ENCODE results near the gene GSAP.

GSAP gene

DNA sequence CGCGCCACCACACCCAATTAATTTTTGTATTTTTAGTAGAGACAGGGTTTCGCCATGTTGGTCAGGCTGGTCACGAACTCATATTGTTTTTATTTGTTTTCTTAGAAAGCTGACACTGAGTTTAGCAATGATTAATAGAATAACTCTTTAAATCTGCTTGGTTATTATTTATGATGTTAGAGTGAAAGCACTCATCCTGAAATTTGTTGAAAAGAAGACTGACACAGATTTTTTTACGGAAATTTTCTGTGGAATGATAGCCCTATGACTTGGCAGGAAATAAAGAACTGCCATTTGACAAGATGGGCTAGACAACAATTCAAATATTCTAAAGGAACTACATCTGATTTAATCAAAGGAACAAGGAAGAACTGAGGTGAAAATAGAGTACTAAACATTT is 4.3 kb upstream of the GSAP start:
- no peak for DNase-seq (ENCODE audit: low read depth)
- no peak overlapping the region for H3K4me3 ChIP-seq (replicated peaks; ENCODE audit: low read depth, low read length)
- TF ChIP-seq, protein P1, sequence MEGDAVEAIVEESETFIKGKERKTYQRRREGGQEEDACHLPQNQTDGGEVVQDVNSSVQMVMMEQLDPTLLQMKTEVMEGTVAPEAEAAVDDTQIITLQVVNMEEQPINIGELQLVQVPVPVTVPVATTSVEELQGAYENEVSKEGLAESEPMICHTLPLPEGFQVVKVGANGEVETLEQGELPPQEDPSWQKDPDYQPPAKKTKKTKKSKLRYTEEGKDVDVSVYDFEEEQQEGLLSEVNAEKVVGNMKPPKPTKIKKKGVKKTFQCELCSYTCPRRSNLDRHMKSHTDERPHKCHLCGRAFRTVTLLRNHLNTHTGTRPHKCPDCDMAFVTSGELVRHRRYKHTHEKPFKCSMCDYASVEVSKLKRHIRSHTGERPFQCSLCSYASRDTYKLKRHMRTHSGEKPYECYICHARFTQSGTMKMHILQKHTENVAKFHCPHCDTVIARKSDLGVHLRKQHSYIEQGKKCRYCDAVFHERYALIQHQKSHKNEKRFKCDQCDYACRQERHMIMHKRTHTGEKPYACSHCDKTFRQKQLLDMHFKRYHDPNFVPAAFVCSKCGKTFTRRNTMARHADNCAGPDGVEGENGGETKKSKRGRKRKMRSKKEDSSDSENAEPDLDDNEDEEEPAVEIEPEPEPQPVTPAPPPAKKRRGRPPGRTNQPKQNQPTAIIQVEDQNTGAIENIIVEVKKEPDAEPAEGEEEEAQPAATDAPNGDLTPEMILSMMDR (IDR thresholded peaks at IDR 0.05; ENCODE audit: low read length, missing control alignments) = no peak

DNA sequence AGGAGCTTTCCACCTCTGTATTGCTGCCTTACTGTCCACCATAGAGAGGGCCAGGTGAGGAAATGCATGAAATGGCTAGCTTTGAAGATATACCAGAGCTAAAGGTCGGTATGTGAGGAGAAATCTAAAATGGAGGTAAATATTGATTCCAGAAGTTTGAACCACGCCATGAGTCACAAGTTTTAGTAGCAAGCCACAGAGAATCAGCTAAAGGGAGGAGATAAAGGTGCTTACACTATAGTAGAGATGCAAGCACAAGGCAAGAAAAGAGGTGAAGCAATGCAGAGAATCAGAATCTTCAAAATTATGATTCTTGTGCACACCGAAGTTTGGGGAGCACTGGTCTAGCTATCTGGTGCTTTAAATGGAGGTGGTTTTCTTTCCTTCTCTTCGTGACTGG is 3.0 kb upstream of the GSAP start:
- DNase-seq (ENCODE audit: low read depth) = no peak
- H3K4me3 ChIP-seq (replicated peaks; ENCODE audit: low read depth, low read length) = no peak overlapping the region
- TF ChIP-seq, protein P1 (IDR thresholded peaks at IDR 0.05; ENCODE audit: low read length, missing control alignments) = no peak

DNA sequence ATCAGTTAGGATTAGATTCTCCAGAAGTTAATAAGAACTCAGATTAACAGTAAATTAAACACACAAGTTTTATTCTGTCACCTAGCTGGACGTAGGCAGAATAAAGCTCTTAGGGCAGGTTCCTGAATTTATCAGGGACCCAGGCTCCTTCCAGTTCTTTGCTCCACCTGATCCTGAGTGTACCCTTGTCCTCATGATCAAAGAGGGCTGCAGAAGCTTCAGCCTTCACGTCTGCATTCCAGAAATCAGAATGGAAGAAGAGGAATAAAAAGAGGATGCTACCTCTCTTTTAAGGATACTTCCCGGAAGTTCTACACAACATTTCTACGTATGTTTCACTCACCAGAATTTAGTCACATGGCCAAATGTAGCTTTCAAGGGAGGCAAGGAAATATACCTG is 1.7 kb upstream of the GSAP start:
- H3K4me3 ChIP-seq (replicated peaks; ENCODE audit: low read depth, low read length) = no peak overlapping the region
- TF ChIP-seq, protein P1 (IDR thresholded peaks at IDR 0.05; ENCODE audit: low read length, missing control alignments) = no peak
- no peak for DNase-seq (ENCODE audit: low read depth)

DNA sequence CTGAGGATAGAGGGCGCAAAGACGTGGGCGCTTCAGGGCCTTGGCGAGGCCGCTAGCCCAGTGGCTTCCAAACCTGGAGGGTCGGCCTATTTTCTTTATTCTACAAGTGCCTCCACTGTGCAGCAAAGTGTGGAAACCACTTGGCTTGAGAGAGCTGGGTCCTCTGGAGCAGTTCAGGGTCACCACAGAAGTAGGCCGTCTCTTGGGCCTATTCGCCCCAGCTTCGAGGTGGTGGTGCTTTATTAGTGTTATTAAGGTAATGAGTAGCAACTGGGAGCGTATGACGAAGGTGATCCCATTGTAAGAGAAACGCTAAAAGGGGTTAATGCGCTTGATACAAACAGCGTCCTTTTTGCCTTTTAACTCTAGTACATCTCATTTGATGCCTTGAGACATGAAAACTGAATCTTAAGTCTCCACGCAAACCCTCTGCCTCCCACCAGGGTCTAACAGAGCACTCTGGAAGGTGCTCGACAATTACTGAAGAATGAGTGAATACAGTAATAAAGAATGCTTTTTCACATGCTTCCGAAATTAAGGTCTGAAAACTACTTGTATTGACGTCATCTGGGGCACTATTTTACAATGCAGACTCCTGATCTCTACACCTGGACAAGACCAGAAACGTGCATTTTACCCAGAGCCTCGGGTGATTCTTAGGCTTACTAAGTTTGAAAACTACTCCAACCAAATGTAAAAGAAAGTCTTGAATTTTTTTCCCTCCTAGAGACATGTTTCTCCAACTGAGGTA is 647 bp upstream of the GSAP start:
- peak overlapping the region; percentile 59 for H3K4me3 ChIP-seq (replicated peaks; ENCODE audit: low read depth, low read length)
- TF ChIP-seq, protein P1 (IDR thresholded peaks at IDR 0.05; ENCODE audit: low read length, missing control alignments) = no peak
- DNase-seq (ENCODE audit: low read depth) = no peak

DNA sequence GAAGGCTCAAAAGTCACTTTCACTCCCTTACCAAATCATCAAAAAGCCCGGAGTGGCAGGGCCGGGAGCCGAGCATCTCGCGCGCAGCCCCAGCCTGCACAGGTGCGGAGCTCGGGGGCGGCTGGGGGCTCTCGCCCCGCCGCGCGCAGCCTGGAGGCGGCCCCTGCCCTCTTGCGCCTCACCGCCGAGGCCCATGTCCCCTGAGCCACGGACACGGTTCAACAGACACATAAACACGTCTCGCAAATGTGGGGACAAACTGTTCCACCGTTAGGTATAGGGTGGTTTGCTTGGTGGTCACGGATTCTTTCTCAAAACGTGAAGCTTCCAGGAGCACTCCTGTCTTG is 700 bp downstream of the GSAP start:
- peak overlapping the region; percentile 59 for H3K4me3 ChIP-seq (replicated peaks; ENCODE audit: low read depth, low read length)
- DNase-seq (ENCODE audit: low read depth) = no peak
- TF ChIP-seq, protein P1 (IDR thresholded peaks at IDR 0.05; ENCODE audit: low read length, missing control alignments) = no peak

DNA sequence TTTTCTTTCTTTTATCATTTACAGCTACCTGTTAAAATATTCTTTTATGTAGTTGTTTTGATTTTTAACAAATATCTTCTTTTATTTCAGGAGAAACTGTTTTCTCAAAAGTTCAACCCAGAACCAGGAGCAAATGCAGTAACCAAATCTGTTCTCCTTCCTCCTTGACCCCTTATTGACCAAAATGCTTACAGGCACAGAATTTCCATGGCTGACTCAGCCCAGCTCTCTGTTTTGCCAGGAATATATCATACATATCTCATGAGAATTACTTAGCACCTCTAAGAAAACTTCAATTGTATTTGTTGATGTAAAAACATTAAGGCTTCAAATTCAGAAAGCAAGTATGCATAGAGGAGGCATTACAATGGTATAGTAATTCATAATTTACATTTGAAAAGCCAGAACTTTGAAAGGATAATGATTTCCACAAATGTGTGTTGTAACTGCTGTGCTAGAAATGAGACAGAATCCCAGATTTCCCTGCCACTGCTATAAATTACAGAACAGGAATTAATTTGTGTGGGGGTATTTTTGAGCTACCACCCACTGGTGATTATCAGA is 2.2 kb downstream of the GSAP start:
- H3K4me3 ChIP-seq (replicated peaks; ENCODE audit: low read depth, low read length) = no peak overlapping the region
- TF ChIP-seq, protein P1 (IDR thresholded peaks at IDR 0.05; ENCODE audit: low read length, missing control alignments) = no peak
- DNase-seq (ENCODE audit: low read depth) = no peak

DNA sequence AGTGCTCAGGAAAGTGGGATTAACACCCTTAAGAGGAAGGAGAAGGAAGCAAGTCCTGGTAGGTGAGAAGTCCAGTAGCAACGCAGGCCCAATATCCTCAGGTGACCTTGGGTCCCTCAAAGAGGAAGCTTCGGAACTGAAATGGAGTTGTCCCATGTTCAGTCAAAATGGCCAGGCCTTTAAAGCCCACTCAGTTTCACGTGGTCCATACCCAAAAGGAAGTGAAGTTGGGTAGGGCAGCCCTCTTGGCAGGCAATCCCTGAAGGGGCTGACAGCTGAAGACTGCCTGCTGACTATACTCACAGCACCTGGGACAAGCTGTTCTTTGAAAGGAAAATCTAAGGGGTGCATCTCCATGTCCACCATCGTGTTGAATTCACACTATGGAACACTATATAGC is 3.0 kb downstream of the GSAP start:
- TF ChIP-seq, protein P1 (IDR thresholded peaks at IDR 0.05; ENCODE audit: low read length, missing control alignments) = no peak
- H3K4me3 ChIP-seq (replicated peaks; ENCODE audit: low read depth, low read length) = no peak overlapping the region
- no peak for DNase-seq (ENCODE audit: low read depth)
